Endothelial cell of umbilical vein (primary cell): Measurements from ENCODE around the gene DMXL1. TPM values are rescaled to one million over a fixed set of nuclear protein-coding genes. Genes with fewer than 3 reads are reported as not detected.

Source experiments
- BruUV-seq: library from RNA; stranded (reverse); fragments of 400-500 nt; replicated peaks from 2 replicates; lab custom pipeline; 2021; lab: Mats Ljungman, UMichigan
- CTCF ChIA-PET: fragments of 300-600, 350-600 bp; sonication (Branson Sonifier 250); formaldehyde crosslinking; loops from one replicate; lab custom pipeline; 2021; ENCODE audit warnings: antibody characterized with exemption, inconsistent platforms; lab: Charles Lee
- POLR2A ChIA-PET: fragments of 300-600, 350-600 bp; sonication (Branson Sonifier 250); formaldehyde crosslinking; loops from one replicate; lab custom pipeline; 2021; ENCODE audit warnings: antibody characterized with exemption, inconsistent platforms; lab: Charles Lee
- DNase-seq: peaks from one replicate; pipeline ENCODE4 v3.0.0-alpha.2; 2011; ENCODE audit warnings: low read depth, low spot score
- FAIRE-seq: peaks from 2 replicates; lab custom pipeline; 2011; peaks lifted over from hg19 to GRCh38; lab: Jason Lieb, UNC
- H2AFZ ChIP-seq: 2 replicates; pipeline ENCODE4 v1.6.0; 2012; ENCODE audit warnings: low read depth, low read length, control low read depth, inconsistent platforms
- H3K27ac ChIP-seq: 2 replicates; pipeline ENCODE4 v1.5.1; 2011; ENCODE audit warnings: low read depth, mild to moderate bottlenecking, control low read depth, low read length, moderate library complexity; ENCODE audit not compliant: insufficient read depth
- H3K27me3 ChIP-seq, 2 experiments: 2 replicates each; pipeline versions ENCODE4 v1.6.0 to v1.6.1; 2011; ENCODE audit warnings: low read length in 2 of 2, mixed read lengths in 1 of 2; ENCODE audit not compliant: control insufficient read depth in 2 of 2, insufficient read depth in 2 of 2
- H3K36me3 ChIP-seq, 2 experiments: 2 replicates in 1 of 2; 3 replicates in 1 of 2; pipeline ENCODE4 v1.5.1; 2011; ENCODE audit warnings: low read length in 2 of 2, mild to moderate bottlenecking in 1 of 2, moderate library complexity in 1 of 2; ENCODE audit not compliant: control insufficient read depth in 2 of 2, insufficient read depth in 2 of 2; ENCODE audit errors: extremely low read depth in 1 of 2
- H3K4me1 ChIP-seq: 3 replicates; pipeline ENCODE4 v1.5.1; 2011; ENCODE audit warnings: mild to moderate bottlenecking, low read length; ENCODE audit not compliant: control insufficient read depth, insufficient read depth; ENCODE audit errors: extremely low read depth
- H3K4me2 ChIP-seq: 2 replicates; pipeline ENCODE4 v1.6.1; 2011; ENCODE audit warnings: low read length, control low read depth, mixed read lengths; ENCODE audit not compliant: insufficient read depth
- H3K4me3 ChIP-seq, 3 experiments: fragments of 200-600 bp in 1 of 3; sonication (generic), shearing (Covaris generic) in 1 of 3; replicated peaks in 1 of 3; 2 replicates each; pipeline ENCODE4 v1.5.1; 2011 to 2016; ENCODE audit warnings: control low read depth in 3 of 3, low read length in 3 of 3, mild to moderate bottlenecking in 2 of 3, inconsistent platforms in 1 of 3, low read depth in 1 of 3, moderate library complexity in 1 of 3; ENCODE audit not compliant: insufficient read depth in 1 of 3
- H3K79me2 ChIP-seq: 2 replicates; pipeline ENCODE4 v1.6.0; 2012; ENCODE audit warnings: low read length, inconsistent platforms; ENCODE audit not compliant: control insufficient read depth, insufficient read depth
- H3K9ac ChIP-seq: replicated peaks from 2 replicates; pipeline ENCODE3; 2011; ENCODE audit warnings: low read length, control low read depth; ENCODE audit not compliant: insufficient read depth; ENCODE audit errors: extremely low read depth
- H3K9me1 ChIP-seq: replicated peaks from 3 replicates; pipeline ENCODE4 v1.6.0; 2011; ENCODE audit warnings: mild to moderate bottlenecking, low read length; ENCODE audit not compliant: control insufficient read depth, insufficient read depth; ENCODE audit errors: extremely low read depth
- H3K9me3 ChIP-seq: replicated peaks from 2 replicates; pipeline ENCODE4 v1.5.1; 2012; ENCODE audit warnings: low read length, inconsistent platforms; ENCODE audit not compliant: control insufficient read depth, insufficient read depth
- H4K20me1 ChIP-seq: replicated peaks from 2 replicates; pipeline ENCODE3; 2011; ENCODE audit warnings: mild to moderate bottlenecking, low read length; ENCODE audit not compliant: control insufficient read depth, insufficient read depth; ENCODE audit errors: extremely low read depth
- CTCF ChIP-seq, 2 donors: IDR thresholded peaks; 1 replicate in 1 of 2; 2 replicates in 1 of 2; pipeline ENCODE4 v1.5.1; 2011; ENCODE audit warnings: low read length in 2 of 2, mild to moderate bottlenecking in 2 of 2, moderate library complexity in 2 of 2, control low read depth in 1 of 2, inconsistent platforms in 1 of 2, low read depth in 1 of 2; ENCODE audit not compliant: insufficient read depth in 1 of 2; ENCODE audit errors: extremely low read depth in 1 of 2
- GATA2 ChIP-seq: IDR thresholded peaks from 2 replicates; pipeline ENCODE4 v1.7.0; 2011; ENCODE audit warnings: low read depth, mild to moderate bottlenecking, moderate library complexity, mixed read lengths, low read length; ENCODE audit not compliant: insufficient read length, insufficient read depth
- MAX ChIP-seq: IDR thresholded peaks from 2 replicates; pipeline ENCODE4 v1.6.1; 2011; ENCODE audit not compliant: insufficient read depth, insufficient read length
- POLR2A ChIP-seq: IDR thresholded peaks from 2 replicates; pipeline ENCODE4 v1.6.1; 2012; ENCODE audit warnings: low read depth, mild to moderate bottlenecking, control low read depth, low read length
- POLR2AphosphoS5 ChIP-seq: IDR thresholded peaks from 2 replicates; pipeline ENCODE4 v1.6.1; 2012; ENCODE audit warnings: low read depth, mild to moderate bottlenecking, control low read depth, low read length, moderate library complexity; ENCODE audit not compliant: insufficient read depth
- dilution Hi-C: fragments of 300-500 bp; cut with MboI; formaldehyde crosslinking; loops from one replicate; pipeline ENCODE4 v1.15.0; 2019; ENCODE audit warnings: low sequenced_read_pairs; ENCODE audit not compliant: extremely low pct_ligation_motif_present
- intact Hi-C: fragments of 100-400 bp; cut with micrococcal nuclease; formaldehyde crosslinking; loops from one replicate; pipeline ENCODE4 v1.10.0; 2022
- polyA plus RNA-seq, 4 experiments: library from polyadenylated mRNA; depleted of rRNA in 3 of 4; stranded (reverse) in 3 of 4; unstranded in 1 of 4; fragments of >200 nt; gene quantifications; 2 replicates each; pipeline versions ENCODE4 v1.2.1 to v1.2.3, GENCODE V29; 2011 to 2012; ENCODE audit warnings: missing spikeins in 1 of 4
- total RNA-seq: library from RNA; stranded (reverse); gene quantifications from 2 replicates; pipeline ENCODE4 v1.2.3, GENCODE V29; 2021

The DMXL1 gene
- total and polyA plus RNA-seq, 2 donors (not counting 3 experiments of a cell fraction or from before 2014, with no cell fraction given): 5.4 to 24.7 TPM

- intact Hi-C loops (no loop called here), dilution Hi-C loops (no loop called here)
- Histone ChIP-seq H3K27ac (no peak overlapping the region), H3K9me1 (no peaks in the 10 kb centered on the region), H3K4me1 (no peaks in the 10 kb centered on the region), H4K20me1 (no peaks in the 10 kb centered on the region), H2AFZ (no peak overlapping the region), H3K36me3 (no peaks in the 10 kb centered on the region), H3K9me3 (no peaks in the 10 kb centered on the region), H3K27me3 (no peaks in the 10 kb centered on the region), H3K9ac (no peak overlapping the region), H3K4me3 (no peak overlapping the region), H3K79me2 (no peaks in the 10 kb centered on the region), H3K4me2 (no peak overlapping the region)
- FAIRE-seq (no peak), DNase-seq (no peak)
- ChIA-PET CTCF (no interaction called here), POLR2A (no interaction called here)
- BruUV-seq: no TSS peak
- TF ChIP-seq POLR2A (no peak), CTCF (IDR thresholded peaks at IDR 0.05; ENCODE audit: extremely low read depth in 1 of 2, insufficient read depth in 1 of 2, low read depth in 1 of 2, low read length in 2 of 2) (no peak), MAX (no peak), POLR2AphosphoS5 (no peak), GATA2 (no peak)
These were observed 42.3 kb upstream of the DMXL1 start for GRCh38 chr5:119028575-119028974.
